Measurements from ENCODE around the gene STXBP4.

- TF ChIP-seq EP300 (IDR thresholded peaks at IDR 0.05) (no peak), POLR2A (IDR thresholded peaks at IDR 0.05) (no peak)
Observed at GRCh38 chr17:54982399-54982798, 13.8 kb downstream of the STXBP4 start.
